ENCODE results near the gene MAP4.
"Not testable (repeated sequence)": the region's sequence is repeated elsewhere in the genome, so short reads cannot be mapped to it uniquely, and the experiment has no call there.

MAP4 gene

GRCh38 chr3:47891613-47892005 lies 124.6 kb downstream of the MAP4 start:
- no peak for FAIRE-seq

GRCh38 chr3:47890828-47891612 lies 125.2 kb downstream of the MAP4 start:
- no peak for FAIRE-seq

- no peak for FAIRE-seq
Observed at GRCh38 chr3:47890126-47890827, 125.9 kb downstream of the MAP4 start.

GRCh38 chr3:47888986-47889757 lies 127.0 kb downstream of the MAP4 start:
- FAIRE-seq: no peak

- FAIRE-seq: not testable (repeated sequence)
Observed at GRCh38 chr3:47887991-47888390, 128.2 kb downstream of the MAP4 start.

- no peak for FAIRE-seq
Observed at GRCh38 chr3:47885168-47885567, 131.0 kb downstream of the MAP4 start.

GRCh38 chr3:47884603-47885002 lies 131.6 kb downstream of the MAP4 start:
- FAIRE-seq: no peak

- no peak for FAIRE-seq
Observed at GRCh38 chr3:47882338-47882737, 133.9 kb downstream of the MAP4 start.

- FAIRE-seq: no peak
Observed at GRCh38 chr3:47877719-47878118, 138.5 kb downstream of the MAP4 start.

GRCh38 chr3:47877290-47877689 lies 138.9 kb downstream of the MAP4 start:
- no peak for FAIRE-seq

- no peak for FAIRE-seq
Observed at GRCh38 chr3:47874913-47875312, 141.3 kb downstream of the MAP4 start.

- FAIRE-seq: no peak
Observed at GRCh38 chr3:47874438-47874837, 141.8 kb downstream of the MAP4 start.

GRCh38 chr3:47872916-47873315 lies 143.3 kb downstream of the MAP4 start:
- FAIRE-seq: no peak

- no peak for FAIRE-seq
Observed at GRCh38 chr3:47871389-47871788, 144.8 kb downstream of the MAP4 start.

- no peak for FAIRE-seq
Observed at GRCh38 chr3:47870702-47871260, 145.4 kb downstream of the MAP4 start.

GRCh38 chr3:47870156-47870555 lies 146.1 kb downstream of the MAP4 start:
- no peak for FAIRE-seq

GRCh38 chr3:47868306-47868705 lies 147.9 kb downstream of the MAP4 start:
- FAIRE-seq: no peak

GRCh38 chr3:47867451-47868044 lies 148.7 kb downstream of the MAP4 start:
- FAIRE-seq: no peak

- no peak for FAIRE-seq
Observed at GRCh38 chr3:47865192-47865591, 151.0 kb downstream of the MAP4 start.

- FAIRE-seq: no peak
Observed at GRCh38 chr3:47863391-47864128, 152.7 kb downstream of the MAP4 start.

GRCh38 chr3:47859956-47860605 lies 156.1 kb downstream of the MAP4 start:
- no peak for FAIRE-seq

GRCh38 chr3:47857151-47857550 lies 159.1 kb downstream of the MAP4 start:
- no peak for FAIRE-seq

Measured in TTC549 (cell line).